T-helper 1 cell treated with Interleukin-12 subunit alpha and Interleukin-12 subunit beta and Interleukin-4 antibody, amounts not matched to agents 30 μg/mL and 1 μg/mL, for 36 hours (primary cell): Measurements from ENCODE around the gene ATP2B2.

ENCODE experiments used
- H3K27ac Mint-ChIP-seq: one replicate; pipeline ENCODE4 v1.8.0; 2021; ENCODE audit warnings: mild to moderate bottlenecking, mixed read lengths
- H3K27me3 Mint-ChIP-seq: one replicate; pipeline ENCODE4 v1.8.0; 2021; ENCODE audit warnings: low read depth, mixed read lengths
- H3K36me3 Mint-ChIP-seq: one replicate; pipeline ENCODE4 v1.8.0; 2021; ENCODE audit warnings: low read depth, mixed read lengths
- H3K4me1 Mint-ChIP-seq: one replicate; pipeline ENCODE4 v1.8.0; 2021; ENCODE audit warnings: low read depth, mixed read lengths
- H3K4me3 Mint-ChIP-seq: one replicate; pipeline ENCODE4 v1.8.0; 2021; ENCODE audit warnings: mild to moderate bottlenecking, moderate library complexity, mixed read lengths
- H3K9me3 Mint-ChIP-seq: one replicate; pipeline ENCODE4 v1.8.0; 2021; ENCODE audit warnings: mixed read lengths

Gene ATP2B2

DNA sequence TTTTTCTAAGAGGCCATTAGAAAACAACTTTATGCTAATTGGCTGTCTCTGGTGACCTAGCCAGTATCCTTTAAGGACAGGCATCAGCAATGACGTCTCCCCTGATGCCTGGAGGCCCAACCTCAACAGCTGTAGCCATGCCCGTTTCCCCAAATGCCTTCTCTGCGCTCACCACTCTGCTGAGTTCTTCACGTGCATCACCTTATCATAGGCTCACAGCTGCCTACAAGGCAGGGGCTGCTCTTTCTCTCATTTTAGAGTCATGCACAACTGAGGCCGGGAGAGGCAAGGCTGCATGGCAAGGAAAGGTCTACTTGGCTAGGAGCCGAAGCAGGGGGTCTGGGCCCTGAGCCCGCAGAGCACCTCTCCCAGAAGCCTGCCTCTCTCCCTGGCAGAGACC lies 140.6 kb downstream of the ATP2B2 start:
- Mint-ChIP-seq H3K27me3 (peaks cover 4% of the 10 kb centered on the region), H3K36me3 (no peaks in the 10 kb centered on the region), H3K4me1 (peaks cover 4% of the 10 kb centered on the region), H3K4me3 (no peak overlapping the region), H3K9me3 (no peaks in the 10 kb centered on the region), H3K27ac (no peak overlapping the region)

DNA sequence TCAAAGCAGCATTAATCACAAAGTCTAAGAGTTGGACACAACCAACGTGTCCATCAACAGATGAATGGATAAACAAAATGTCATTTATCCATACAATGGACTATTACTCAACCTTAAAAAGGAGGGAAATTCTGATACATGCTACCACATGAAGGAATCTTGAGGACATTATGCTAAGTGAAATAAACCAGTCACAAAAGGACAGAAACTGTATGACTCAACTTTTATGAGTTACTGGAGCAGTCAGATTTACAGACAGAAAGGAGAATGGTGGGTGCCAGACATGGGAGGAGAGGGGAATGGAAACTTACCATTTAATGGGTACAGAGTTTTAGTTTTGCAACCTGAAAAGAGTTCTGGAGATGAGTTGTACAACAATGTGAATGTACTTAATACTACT lies 141.5 kb downstream of the ATP2B2 start:
- peaks cover 4% of the 10 kb centered on the region for H3K4me1 Mint-ChIP-seq
- no peaks in the 10 kb centered on the region for H3K36me3 Mint-ChIP-seq
- no peaks in the 10 kb centered on the region for H3K9me3 Mint-ChIP-seq
- peaks cover 4% of the 10 kb centered on the region for H3K27me3 Mint-ChIP-seq
- H3K4me3 Mint-ChIP-seq: no peak overlapping the region
- H3K27ac Mint-ChIP-seq: no peak overlapping the region

DNA sequence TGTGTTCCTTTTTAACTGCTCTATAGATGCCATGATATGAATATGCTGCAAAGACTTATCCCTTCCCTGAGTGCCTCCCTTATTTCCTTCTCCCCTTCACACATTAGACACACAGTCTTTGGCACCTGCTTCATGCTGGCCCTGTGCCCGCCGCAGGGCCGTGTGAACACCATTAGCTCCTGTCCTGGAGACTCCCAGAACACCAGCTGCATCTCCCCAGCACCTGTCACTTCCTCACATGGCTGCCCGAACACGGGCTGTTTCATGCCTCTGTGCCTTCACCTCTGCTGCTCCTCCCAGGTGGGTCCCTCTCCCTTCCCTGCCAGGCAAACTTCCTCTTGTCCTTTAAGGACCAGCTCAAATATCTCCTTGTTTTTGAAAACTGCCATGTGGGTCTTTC lies 144.0 kb downstream of the ATP2B2 start:
- no peak overlapping the region for H3K4me3 Mint-ChIP-seq
- H3K27ac Mint-ChIP-seq: no peak overlapping the region
- H3K36me3 Mint-ChIP-seq: no peaks in the 10 kb centered on the region
- no peaks in the 10 kb centered on the region for H3K9me3 Mint-ChIP-seq
- no peaks in the 10 kb centered on the region for H3K27me3 Mint-ChIP-seq
- H3K4me1 Mint-ChIP-seq: peaks cover 4% of the 10 kb centered on the region

DNA sequence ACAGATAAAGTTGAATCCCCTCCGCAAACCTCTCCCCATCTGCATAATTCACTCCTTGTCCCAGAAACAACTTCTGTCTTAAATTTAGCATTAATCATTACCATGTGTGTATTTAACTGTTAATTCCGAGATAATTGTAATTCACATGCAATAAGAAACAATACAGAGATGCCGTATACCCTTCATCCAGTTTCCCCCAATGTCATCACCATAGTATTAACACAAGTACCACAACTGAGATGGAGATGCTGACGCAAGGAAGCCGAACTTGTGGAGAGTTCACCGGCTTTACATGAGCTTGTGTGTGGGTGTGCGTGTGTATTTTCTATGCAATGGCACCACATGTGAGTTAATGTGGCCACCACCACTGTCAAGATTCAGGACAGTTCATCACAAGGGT lies 144.9 kb downstream of the ATP2B2 start:
- Mint-ChIP-seq H3K27me3 (no peaks in the 10 kb centered on the region), H3K36me3 (no peaks in the 10 kb centered on the region), H3K27ac (no peak overlapping the region), H3K4me1 (no peaks in the 10 kb centered on the region), H3K9me3 (no peaks in the 10 kb centered on the region), H3K4me3 (no peak overlapping the region)

DNA sequence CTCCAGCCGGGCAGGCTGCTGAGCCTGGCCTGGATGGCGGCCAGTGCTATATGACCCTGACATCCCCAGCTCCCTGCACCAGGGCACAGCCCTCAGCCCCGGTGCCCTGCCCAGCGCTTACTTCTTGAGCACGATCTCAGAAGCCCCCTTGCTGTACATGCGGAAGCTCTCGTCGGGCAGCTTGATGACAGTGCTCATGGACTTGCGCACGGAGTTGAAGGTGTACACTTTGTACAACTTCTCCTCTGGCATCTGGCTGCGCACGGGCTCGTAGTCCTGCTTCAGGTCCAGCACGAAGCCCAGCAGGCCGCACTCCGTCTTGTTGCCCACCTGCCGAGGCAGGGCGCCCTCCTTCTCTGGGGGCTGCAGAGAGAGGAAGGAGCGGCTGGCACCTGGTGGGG lies 145.6 kb downstream of the ATP2B2 start:
- Mint-ChIP-seq H3K36me3 (no peaks in the 10 kb centered on the region), H3K27me3 (no peaks in the 10 kb centered on the region)

DNA sequence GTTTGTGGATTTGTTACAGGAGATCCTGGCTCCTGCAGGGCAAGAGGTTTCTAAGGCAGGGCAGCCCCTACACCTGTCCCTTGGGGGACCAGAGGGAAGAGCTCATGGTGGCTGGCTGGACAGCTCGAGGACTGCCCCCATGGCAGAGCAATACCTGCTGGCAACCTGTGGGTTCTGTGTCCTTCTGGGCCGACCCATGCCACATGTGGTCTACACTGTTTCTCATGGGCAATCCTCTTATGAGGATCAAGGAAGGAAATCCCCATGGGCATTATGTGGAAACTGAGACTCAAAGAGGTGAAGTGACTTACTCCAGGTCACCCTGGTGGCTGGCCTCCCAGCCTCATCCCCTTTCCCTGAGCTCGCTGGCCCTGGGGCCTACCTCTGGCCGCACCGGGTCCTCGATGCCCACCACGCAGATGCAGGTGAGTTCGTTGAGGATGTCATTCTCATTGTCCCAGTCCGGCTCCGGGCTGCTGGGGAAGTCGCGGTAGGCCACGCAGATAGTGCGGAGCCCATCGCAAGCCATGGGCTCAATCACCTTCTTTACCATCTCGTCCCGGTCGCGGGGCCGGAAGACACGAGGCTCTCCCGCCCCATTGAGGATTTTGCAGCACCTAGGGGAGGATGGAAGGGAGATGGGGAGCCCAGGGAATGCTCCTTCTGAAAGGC lies 146.9 kb downstream of the ATP2B2 start:
- Mint-ChIP-seq H3K9me3 (no peaks in the 10 kb centered on the region), H3K36me3 (no peaks in the 10 kb centered on the region), H3K27ac (no peak overlapping the region), H3K4me1 (no peaks in the 10 kb centered on the region), H3K27me3 (no peaks in the 10 kb centered on the region), H3K4me3 (no peak overlapping the region)

More for the DNA sequence above, 145.6 kb downstream of the ATP2B2 start:
- Mint-ChIP-seq H3K4me3 (no peak overlapping the region), H3K9me3 (no peaks in the 10 kb centered on the region), H3K27ac (no peak overlapping the region), H3K4me1 (no peaks in the 10 kb centered on the region)

DNA sequence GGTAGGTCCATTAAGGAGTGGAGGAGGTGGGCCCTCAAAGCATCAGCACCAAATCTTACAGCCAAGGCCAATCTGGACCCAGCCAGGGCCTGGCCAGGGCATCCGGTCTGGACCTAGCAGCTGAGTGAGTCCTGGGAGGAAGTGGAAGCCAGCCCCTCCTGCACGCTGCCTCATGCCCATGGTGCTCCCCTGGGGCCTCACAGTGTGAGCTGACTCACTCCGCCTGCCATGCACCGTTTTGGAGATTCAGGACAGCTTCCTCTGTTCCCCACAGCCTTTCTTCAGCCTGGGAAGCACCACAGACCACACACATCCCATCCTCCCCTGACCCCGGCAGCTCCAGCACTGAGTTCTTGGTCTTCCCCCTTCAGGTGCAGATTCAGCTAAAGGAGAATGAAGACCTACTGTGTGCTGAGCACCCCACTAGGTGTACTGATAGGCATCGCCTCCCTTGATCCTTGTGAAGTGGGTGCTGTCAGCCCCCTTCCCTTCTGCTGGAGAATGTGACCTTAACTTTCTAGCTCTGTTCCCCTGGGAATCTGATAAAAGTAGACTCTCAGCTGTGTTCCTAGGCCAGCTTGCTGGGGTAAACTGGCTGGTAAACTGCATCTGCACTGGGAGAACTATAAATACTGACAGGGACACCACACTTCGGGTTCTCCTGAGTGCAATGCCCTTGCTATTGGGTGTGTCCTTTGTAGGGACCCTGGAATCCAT lies 147.6 kb downstream of the ATP2B2 start:
- Mint-ChIP-seq H3K27ac (no peak overlapping the region), H3K27me3 (no peaks in the 10 kb centered on the region), H3K4me1 (no peaks in the 10 kb centered on the region), H3K36me3 (no peaks in the 10 kb centered on the region), H3K9me3 (no peaks in the 10 kb centered on the region), H3K4me3 (no peak overlapping the region)

DNA sequence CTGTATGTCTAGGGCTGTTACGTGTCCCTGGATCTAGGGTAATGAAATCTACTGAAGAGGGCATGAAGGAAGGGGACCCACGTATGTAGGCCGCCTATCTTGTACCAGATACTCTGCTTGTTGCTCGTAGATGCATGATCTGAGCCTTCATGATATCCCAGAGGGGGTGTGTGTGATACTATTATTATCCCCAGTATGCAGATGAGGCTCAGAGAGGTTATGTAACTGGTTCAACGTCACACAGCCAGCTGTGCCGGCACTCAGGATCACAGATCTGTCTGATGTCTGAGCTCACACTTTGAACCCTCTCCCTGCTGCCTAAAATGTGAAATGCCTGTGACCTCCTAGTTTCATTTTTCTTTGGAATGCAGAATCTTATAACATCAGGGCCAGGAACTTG lies 148.3 kb downstream of the ATP2B2 start:
- H3K27me3 Mint-ChIP-seq: no peaks in the 10 kb centered on the region
- no peaks in the 10 kb centered on the region for H3K4me1 Mint-ChIP-seq
- H3K4me3 Mint-ChIP-seq: no peak overlapping the region
- no peaks in the 10 kb centered on the region for H3K9me3 Mint-ChIP-seq
- H3K36me3 Mint-ChIP-seq: no peaks in the 10 kb centered on the region
- no peak overlapping the region for H3K27ac Mint-ChIP-seq

DNA sequence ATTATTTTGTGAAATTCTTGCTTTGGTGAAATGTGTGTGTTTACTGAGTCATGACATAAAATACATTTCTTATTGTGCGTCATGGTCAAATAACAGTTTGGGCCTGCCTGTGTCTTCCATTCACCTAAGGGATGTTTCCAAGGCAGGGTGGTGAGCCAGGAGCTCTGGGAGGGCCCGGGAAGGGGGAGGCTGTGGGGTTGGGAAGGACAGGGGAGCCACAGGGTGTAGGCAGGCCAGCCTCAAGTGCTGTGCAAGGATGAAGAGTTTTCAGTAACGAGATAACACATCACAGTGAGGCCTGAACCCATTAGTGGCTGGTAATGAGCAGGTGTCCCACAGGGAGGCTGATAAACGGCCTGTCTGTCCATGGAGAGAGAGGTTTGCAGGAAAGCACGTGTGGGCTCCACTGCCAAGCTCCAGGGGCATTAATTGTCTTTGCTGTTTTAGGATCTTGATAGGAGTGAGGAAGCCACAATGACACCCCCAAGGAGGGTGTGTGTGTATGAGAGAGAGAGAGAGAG lies 148.9 kb downstream of the ATP2B2 start:
- Mint-ChIP-seq H3K27ac (no peak overlapping the region), H3K9me3 (no peaks in the 10 kb centered on the region), H3K36me3 (no peaks in the 10 kb centered on the region), H3K4me3 (no peak overlapping the region), H3K4me1 (no peaks in the 10 kb centered on the region), H3K27me3 (no peaks in the 10 kb centered on the region)

DNA sequence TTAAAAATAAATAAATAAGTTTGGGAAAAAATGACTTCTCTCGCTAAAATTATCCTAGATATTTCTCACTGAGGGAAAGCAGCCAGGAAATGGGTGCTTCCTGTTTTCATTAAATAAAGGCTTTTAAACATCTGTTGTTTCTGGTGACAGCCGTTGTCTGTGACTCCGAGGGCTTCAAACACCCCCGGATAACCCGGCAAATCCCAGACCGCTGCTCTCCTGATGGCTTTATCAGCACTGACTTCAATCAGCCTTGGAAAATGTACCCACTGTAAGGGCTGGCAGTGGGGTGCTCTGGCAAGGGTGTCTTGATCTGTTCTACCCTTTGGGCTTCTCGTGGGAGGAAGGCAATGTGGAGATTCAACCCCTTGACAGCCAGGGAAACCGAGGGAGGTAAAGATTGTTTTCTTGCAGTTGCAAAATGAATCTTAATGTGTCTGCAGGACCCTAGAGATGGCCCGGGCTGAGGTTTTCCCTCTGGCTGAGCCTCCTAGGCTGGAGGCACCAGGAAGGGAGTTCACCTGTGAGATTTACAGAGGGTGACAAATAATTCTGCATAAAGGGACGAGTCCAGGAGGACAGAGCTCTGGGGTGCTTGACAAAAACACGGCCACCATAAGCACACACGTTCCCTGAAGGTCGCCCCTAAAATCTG lies 150.9 kb downstream of the ATP2B2 start:
- Mint-ChIP-seq H3K4me1 (no peaks in the 10 kb centered on the region), H3K36me3 (no peaks in the 10 kb centered on the region), H3K27ac (no peak overlapping the region)

DNA sequence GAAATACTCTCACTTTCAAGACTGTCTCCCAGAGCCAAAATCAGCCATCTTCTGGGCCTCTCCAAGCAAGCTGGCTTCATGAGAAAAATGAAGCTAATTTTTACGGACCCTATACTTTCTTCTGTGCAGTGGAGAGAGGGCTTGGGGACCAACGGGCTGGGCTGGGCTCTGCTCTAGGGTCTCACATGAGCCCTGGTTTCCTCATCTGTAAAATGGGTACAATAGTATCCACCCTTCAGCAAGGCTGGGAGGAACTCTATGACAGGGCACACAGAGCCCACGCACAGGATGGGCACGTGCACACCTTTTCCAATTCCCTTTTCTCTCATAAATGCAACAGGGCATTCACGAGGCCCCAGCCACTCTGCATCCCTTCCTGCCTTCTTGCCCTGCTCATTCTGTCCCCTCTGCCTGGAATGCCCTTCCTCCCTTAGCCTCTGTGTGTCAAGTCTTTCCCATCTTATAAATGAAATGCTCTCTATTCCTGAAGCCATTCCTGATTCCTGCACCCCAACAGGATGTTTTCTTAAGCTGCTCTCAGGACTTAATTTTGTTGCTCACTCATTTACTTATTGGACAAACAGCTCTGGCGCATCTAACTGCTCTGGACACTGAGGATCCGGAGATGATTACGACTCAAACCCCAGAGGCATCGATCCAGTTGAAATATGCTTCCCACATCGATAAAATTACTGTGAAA lies 151.6 kb downstream of the ATP2B2 start:
- no peaks in the 10 kb centered on the region for H3K9me3 Mint-ChIP-seq
- no peak overlapping the region for H3K4me3 Mint-ChIP-seq
- H3K27ac Mint-ChIP-seq: no peak overlapping the region
- no peaks in the 10 kb centered on the region for H3K4me1 Mint-ChIP-seq
- no peaks in the 10 kb centered on the region for H3K36me3 Mint-ChIP-seq
- H3K27me3 Mint-ChIP-seq: no peaks in the 10 kb centered on the region

More for the DNA sequence above, 150.9 kb downstream of the ATP2B2 start:
- no peak overlapping the region for H3K4me3 Mint-ChIP-seq
- H3K9me3 Mint-ChIP-seq: no peaks in the 10 kb centered on the region
- H3K27me3 Mint-ChIP-seq: no peaks in the 10 kb centered on the region

DNA sequence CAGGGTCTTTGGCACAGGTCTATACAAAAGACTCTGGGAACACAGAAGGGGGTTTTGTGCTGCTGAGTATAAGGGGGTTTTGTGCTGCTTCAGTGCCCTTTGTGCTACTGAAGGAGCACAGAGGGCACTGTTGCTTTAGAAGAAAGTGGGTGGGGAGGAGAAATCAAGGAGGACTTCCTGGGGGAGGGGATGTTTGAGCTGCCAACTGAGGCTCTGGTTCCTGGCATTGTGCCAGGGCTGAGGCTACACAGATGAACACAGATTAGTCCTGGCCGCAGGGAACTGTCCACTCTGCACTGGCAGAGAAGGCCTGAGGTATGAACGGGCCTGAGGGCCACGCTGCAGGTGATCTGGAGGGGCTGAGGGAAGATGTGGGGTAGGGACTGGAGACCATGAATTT lies 152.2 kb downstream of the ATP2B2 start:
- Mint-ChIP-seq H3K4me3 (no peak overlapping the region), H3K4me1 (no peaks in the 10 kb centered on the region), H3K27ac (no peak overlapping the region), H3K36me3 (no peaks in the 10 kb centered on the region), H3K27me3 (no peaks in the 10 kb centered on the region), H3K9me3 (no peaks in the 10 kb centered on the region)

DNA sequence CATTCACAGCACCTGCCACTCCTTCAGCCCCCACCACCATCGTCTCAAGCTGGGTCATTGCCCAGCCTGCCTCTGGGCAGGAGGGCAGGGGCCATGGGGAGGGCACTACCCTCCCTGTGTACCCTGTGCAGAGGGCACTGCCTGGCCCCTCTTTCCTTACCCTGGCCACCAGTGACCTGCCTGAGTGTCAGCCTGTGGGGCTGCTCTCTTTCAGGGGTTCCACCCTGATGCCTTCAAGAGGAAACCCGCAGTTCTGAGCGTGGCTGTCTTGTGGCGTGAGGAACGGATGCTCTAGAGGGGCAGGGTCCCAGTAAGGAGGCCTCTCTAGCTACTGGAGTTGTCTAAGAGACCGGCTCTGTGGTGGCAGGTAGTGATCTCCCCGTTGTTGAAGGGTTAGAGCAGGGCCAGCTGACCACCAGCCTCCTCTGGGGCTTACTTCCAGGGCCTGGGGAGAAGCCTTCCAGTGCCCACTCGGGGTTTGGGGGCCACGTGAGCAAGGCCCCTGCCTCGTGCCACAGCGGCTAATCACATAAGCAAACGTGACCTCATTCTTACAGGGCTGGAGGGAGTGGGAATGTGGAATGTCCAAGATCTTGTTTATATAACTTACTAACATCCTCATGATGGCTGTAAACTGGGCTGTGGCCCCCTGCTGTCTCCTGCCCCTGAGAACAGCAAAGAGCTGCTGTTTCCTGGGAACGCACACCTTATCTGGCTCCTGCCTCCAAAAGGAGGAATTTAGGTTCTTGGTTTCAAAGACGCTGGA lies 153.1 kb downstream of the ATP2B2 start:
- no peaks in the 10 kb centered on the region for H3K9me3 Mint-ChIP-seq
- H3K36me3 Mint-ChIP-seq: no peaks in the 10 kb centered on the region
- H3K27ac Mint-ChIP-seq: no peak overlapping the region
- no peaks in the 10 kb centered on the region for H3K4me1 Mint-ChIP-seq
- no peaks in the 10 kb centered on the region for H3K27me3 Mint-ChIP-seq
- H3K4me3 Mint-ChIP-seq: no peak overlapping the region
